ENCODE measurements around the gene SDK1. TPM values are rescaled to one million over a fixed set of nuclear protein-coding genes. Genes with fewer than 3 reads are reported as not detected.

SDK1 gene
- total and polyA plus RNA-seq, 2 experiments from 2014 or later, result 2.1 to 10.0 TPM

DNA sequence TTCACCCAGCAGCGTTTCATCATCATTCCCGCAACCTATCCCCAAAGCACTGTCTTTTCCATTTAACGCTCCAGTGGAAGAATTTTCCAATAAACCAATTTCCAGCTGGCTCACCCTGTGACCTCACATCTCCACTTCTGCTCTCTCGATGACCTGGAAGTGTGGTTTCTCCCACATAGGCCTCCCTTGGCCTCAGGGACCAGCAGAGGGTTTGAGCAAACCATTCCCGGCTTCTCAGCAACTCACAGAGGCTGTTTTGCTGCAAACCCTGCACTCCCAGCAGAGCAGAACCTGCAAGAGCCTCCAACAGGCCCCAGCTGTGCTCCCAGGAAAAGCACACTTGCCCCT lies 858.1 kb downstream of the SDK1 start:
- H3K4me1 ChIP-seq (ENCODE audit: insufficient read depth), result no peaks in the 10 kb centered on the region
- no peaks in the 10 kb centered on the region for H3K36me3 ChIP-seq (ENCODE audit: insufficient read depth)
- H3K4me3 ChIP-seq, result no peak overlapping the region
- H3K27me3 ChIP-seq (ENCODE audit: insufficient read depth), result no peaks in the 10 kb centered on the region
- ATAC-seq (no peak), DNase-seq (ENCODE audit: low spot score) (no peak)
- H3K4me2 ChIP-seq, result no peak overlapping the region
- no peaks in the 10 kb centered on the region; the same call in 2 of the 3 replicates for H3K4me1 Mint-ChIP-seq
- H3K9me2 ChIP-seq (ENCODE audit: insufficient read depth), result no peaks in the 10 kb centered on the region
- peaks cover 7% of the 10 kb centered on the region for H3K27me3 Mint-ChIP-seq (ENCODE audit: insufficient read depth, low read depth, poor library complexity)
- H2AFZ ChIP-seq, result no peak overlapping the region
- no peaks in the 10 kb centered on the region for H4K20me1 ChIP-seq (replicated peaks; ENCODE audit: insufficient read depth)
- no peak overlapping the region for H3K27ac Mint-ChIP-seq
- H3K9me3 Mint-ChIP-seq, result no peaks in the 10 kb centered on the region
- H3K79me2 ChIP-seq (replicated peaks; ENCODE audit: insufficient read depth), result no peaks in the 10 kb centered on the region
- H3K27ac ChIP-seq (ENCODE audit: low read depth), result no peak overlapping the region
- TF ChIP-seq, protein P1, sequence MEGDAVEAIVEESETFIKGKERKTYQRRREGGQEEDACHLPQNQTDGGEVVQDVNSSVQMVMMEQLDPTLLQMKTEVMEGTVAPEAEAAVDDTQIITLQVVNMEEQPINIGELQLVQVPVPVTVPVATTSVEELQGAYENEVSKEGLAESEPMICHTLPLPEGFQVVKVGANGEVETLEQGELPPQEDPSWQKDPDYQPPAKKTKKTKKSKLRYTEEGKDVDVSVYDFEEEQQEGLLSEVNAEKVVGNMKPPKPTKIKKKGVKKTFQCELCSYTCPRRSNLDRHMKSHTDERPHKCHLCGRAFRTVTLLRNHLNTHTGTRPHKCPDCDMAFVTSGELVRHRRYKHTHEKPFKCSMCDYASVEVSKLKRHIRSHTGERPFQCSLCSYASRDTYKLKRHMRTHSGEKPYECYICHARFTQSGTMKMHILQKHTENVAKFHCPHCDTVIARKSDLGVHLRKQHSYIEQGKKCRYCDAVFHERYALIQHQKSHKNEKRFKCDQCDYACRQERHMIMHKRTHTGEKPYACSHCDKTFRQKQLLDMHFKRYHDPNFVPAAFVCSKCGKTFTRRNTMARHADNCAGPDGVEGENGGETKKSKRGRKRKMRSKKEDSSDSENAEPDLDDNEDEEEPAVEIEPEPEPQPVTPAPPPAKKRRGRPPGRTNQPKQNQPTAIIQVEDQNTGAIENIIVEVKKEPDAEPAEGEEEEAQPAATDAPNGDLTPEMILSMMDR (conservative IDR thresholded peaks at IDR 0.05; ENCODE audit: low read depth in 2 of 2), result no peak
- TF ChIP-seq, protein P2, sequence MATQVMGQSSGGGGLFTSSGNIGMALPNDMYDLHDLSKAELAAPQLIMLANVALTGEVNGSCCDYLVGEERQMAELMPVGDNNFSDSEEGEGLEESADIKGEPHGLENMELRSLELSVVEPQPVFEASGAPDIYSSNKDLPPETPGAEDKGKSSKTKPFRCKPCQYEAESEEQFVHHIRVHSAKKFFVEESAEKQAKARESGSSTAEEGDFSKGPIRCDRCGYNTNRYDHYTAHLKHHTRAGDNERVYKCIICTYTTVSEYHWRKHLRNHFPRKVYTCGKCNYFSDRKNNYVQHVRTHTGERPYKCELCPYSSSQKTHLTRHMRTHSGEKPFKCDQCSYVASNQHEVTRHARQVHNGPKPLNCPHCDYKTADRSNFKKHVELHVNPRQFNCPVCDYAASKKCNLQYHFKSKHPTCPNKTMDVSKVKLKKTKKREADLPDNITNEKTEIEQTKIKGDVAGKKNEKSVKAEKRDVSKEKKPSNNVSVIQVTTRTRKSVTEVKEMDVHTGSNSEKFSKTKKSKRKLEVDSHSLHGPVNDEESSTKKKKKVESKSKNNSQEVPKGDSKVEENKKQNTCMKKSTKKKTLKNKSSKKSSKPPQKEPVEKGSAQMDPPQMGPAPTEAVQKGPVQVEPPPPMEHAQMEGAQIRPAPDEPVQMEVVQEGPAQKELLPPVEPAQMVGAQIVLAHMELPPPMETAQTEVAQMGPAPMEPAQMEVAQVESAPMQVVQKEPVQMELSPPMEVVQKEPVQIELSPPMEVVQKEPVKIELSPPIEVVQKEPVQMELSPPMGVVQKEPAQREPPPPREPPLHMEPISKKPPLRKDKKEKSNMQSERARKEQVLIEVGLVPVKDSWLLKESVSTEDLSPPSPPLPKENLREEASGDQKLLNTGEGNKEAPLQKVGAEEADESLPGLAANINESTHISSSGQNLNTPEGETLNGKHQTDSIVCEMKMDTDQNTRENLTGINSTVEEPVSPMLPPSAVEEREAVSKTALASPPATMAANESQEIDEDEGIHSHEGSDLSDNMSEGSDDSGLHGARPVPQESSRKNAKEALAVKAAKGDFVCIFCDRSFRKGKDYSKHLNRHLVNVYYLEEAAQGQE (IDR thresholded peaks at IDR 0.05; ENCODE audit: unreplicated experiment), result no peak
- TF ChIP-seq CREB1 (CRISPR knock-in tag; IDR thresholded peaks at IDR 0.05; ENCODE audit: low read depth) (no peak), STAT1 (IDR thresholded peaks at IDR 0.05; ENCODE audit: unreplicated experiment) (no peak), NANOG (IDR thresholded peaks at IDR 0.05; ENCODE audit: borderline replicate concordance) (no peak)
- H3K4me3 Mint-ChIP-seq, result no peak overlapping the region
- no peaks in the 10 kb centered on the region for H3K36me3 Mint-ChIP-seq (ENCODE audit: low read depth)
- H3F3A ChIP-seq (replicated peaks; ENCODE audit: low read depth), result no peaks in the 10 kb centered on the region

DNA sequence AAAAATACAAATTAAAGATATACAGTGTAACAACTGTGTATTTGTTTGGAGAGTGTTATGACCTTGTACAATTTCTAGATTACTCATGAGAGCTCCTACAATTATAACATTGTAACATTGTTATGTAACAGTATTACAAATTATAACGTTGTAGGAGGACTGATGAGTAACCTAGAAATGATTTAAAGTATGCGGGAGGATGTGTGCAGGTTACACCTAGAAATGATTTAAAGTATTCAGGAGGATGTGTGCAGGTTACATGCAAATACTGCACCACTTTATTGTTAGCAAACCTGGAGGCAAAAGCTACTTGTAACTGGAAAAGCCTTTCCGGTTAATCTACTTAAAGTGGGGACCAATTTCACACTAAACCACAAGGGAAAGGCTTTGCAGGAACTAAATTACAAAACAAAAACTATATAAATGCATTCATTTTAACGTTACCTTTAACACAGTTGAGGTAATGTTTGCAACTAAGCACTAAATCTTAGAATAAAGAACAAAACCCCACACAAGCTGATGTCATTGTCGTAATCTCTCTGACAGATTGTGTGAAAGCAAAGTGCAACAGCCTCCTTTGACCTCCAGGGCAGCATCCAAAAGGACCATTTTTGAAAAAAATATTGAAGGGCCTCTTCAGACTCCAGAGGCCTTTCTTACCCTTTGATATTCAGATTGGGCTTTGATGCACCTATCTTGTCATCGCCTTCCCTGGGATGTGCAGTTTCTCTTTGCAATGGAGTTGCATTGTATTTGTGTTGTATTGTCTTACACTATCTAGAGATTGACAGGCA lies 858.9 kb downstream of the SDK1 start:
- no peak overlapping the region for H3K4me3 Mint-ChIP-seq
- no peak overlapping the region for H3K27ac Mint-ChIP-seq
- no peaks in the 10 kb centered on the region for H3K9me3 Mint-ChIP-seq
- H4K20me1 ChIP-seq (replicated peaks; ENCODE audit: insufficient read depth), result no peaks in the 10 kb centered on the region
- no peaks in the 10 kb centered on the region for H3K36me3 ChIP-seq (ENCODE audit: insufficient read depth)
- H3K4me2 ChIP-seq, result no peak overlapping the region
- no peak for DNase-seq (ENCODE audit: low spot score)
- TF ChIP-seq, protein P2 (IDR thresholded peaks at IDR 0.05; ENCODE audit: unreplicated experiment), result no peak
- TF ChIP-seq, protein P1 (conservative IDR thresholded peaks at IDR 0.05; ENCODE audit: low read depth in 2 of 2), result 0 out of 4 replicates have a peak, but pooled peaks of 1 of the 2 experiments have one; percentile 8
- ATAC-seq, result no peak
- H2AFZ ChIP-seq, result no peak overlapping the region
- no peaks in the 10 kb centered on the region for H3K9me2 ChIP-seq (ENCODE audit: insufficient read depth)
- no peaks in the 10 kb centered on the region for H3K36me3 Mint-ChIP-seq (ENCODE audit: low read depth)
- H3K4me1 ChIP-seq (ENCODE audit: insufficient read depth), result no peaks in the 10 kb centered on the region
- no peaks in the 10 kb centered on the region for H3F3A ChIP-seq (replicated peaks; ENCODE audit: low read depth)
- no peaks in the 10 kb centered on the region for H3K79me2 ChIP-seq (replicated peaks; ENCODE audit: insufficient read depth)
- H3K27me3 ChIP-seq (ENCODE audit: insufficient read depth), result no peaks in the 10 kb centered on the region
- H3K27ac ChIP-seq (ENCODE audit: low read depth), result no peak overlapping the region
- H3K4me3 ChIP-seq, result no peak overlapping the region
- no peaks in the 10 kb centered on the region; the same call in 2 of the 3 replicates for H3K4me1 Mint-ChIP-seq
- H3K27me3 Mint-ChIP-seq (ENCODE audit: insufficient read depth, low read depth, poor library complexity), result peaks cover 7% of the 10 kb centered on the region

Data from GM23338 (cell line).